Adrenal gland (tissue), 5 donors: Measurements from ENCODE around the gene GSK3B.

Experiments
- POLR2A ChIP-seq, 2 donors: fragments of 450-650 bp; IDR thresholded peaks; one replicate each; pipeline ENCODE4 v1.6.1; 2017; ENCODE audit warnings: antibody characterized with exemption in 2 of 2, mild to moderate bottlenecking in 2 of 2, moderate library complexity in 1 of 2
- TF ChIP-seq, protein P1 (sequence below), 6 experiments: fragments of 450-650 bp in 4 of 6; fragments of 200-600 bp in 2 of 6; sonication (generic) in 1 of 6; IDR thresholded peaks; 1 replicate in 5 of 6; 2 replicates in 1 of 6; pipeline versions ENCODE4 v1.5.1 to v1.8.0; 2016 to 2021; ENCODE audit warnings: antibody characterized with exemption in 6 of 6, mild to moderate bottlenecking in 2 of 6, moderate library complexity in 1 of 6
- donor health status: DM: no; HTN: no; CAD: no.

DNA sequence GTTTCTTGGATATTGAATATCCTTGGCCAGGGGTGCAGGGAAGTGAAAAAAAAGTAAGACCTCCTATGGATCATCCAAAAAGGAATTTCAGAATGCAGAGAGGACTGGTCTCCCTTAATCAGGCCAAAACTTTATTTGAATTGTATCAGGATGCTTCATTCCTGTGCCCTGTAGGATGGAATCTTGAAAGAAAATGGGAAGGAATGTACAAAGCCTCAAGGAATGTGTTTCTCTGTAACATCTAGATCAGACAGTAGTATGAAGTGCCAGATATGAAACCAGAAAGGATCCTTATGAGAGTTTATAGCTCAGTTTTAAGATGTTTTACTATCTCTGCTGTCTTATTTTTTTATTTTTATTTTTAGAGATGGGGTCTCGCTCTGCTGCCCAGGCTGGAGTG, 6.5 kb upstream of the GSK3B start:
- TF ChIP-seq, protein P1, sequence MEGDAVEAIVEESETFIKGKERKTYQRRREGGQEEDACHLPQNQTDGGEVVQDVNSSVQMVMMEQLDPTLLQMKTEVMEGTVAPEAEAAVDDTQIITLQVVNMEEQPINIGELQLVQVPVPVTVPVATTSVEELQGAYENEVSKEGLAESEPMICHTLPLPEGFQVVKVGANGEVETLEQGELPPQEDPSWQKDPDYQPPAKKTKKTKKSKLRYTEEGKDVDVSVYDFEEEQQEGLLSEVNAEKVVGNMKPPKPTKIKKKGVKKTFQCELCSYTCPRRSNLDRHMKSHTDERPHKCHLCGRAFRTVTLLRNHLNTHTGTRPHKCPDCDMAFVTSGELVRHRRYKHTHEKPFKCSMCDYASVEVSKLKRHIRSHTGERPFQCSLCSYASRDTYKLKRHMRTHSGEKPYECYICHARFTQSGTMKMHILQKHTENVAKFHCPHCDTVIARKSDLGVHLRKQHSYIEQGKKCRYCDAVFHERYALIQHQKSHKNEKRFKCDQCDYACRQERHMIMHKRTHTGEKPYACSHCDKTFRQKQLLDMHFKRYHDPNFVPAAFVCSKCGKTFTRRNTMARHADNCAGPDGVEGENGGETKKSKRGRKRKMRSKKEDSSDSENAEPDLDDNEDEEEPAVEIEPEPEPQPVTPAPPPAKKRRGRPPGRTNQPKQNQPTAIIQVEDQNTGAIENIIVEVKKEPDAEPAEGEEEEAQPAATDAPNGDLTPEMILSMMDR (IDR thresholded peaks at IDR 0.05), result no peak
- no peak for TF ChIP-seq POLR2A (IDR thresholded peaks at IDR 0.05)
